WTC11 (cell line): ENCODE data around the gene PRKCB. TPM values are rescaled to one million over a fixed set of nuclear protein-coding genes. Genes with fewer than 3 reads are reported as not detected.

Source experiments
- ATAC-seq: fragments of 200-7000 bp; cut with Tn5 transposase; 2 replicates; pipeline ENCODE4 v1.10.0; 2021; ENCODE audit warnings: mild to moderate bottlenecking, moderate library complexity
- CTCF ChIA-PET: fragments of 300-600 bp; sonication (Branson Sonifier 250); formaldehyde crosslinking; loops from one replicate; lab custom pipeline; 2021; ENCODE audit warnings: antibody characterized with exemption; lab: Charles Lee
- POLR2A ChIA-PET: fragments of 350-600 bp; sonication (Branson Sonifier 250); formaldehyde crosslinking; loops from one replicate; lab custom pipeline; 2021; ENCODE audit warnings: antibody characterized with exemption; lab: Charles Lee
- DNase-seq: peaks from one replicate; pipeline ENCODE4 v3.0.0; 2021; ENCODE audit warnings: low spot score
- H3K27ac Mint-ChIP-seq: 2 replicates; pipeline ENCODE4 v1.8.0; 2021; ENCODE audit warnings: mixed read lengths
- H3K27me3 Mint-ChIP-seq: 2 replicates; pipeline ENCODE4 v1.8.0; 2021; ENCODE audit warnings: low read depth, mild to moderate bottlenecking, moderate library complexity, mixed read lengths
- H3K36me3 Mint-ChIP-seq: 2 replicates; pipeline ENCODE4 v1.8.0; 2021; ENCODE audit warnings: mixed read lengths
- H3K4me1 Mint-ChIP-seq: 2 replicates; pipeline ENCODE4 v1.8.0; 2022; ENCODE audit warnings: mixed read lengths
- H3K4me3 Mint-ChIP-seq: 2 replicates; pipeline ENCODE4 v1.8.0; 2021; ENCODE audit warnings: mild to moderate bottlenecking, moderate library complexity, mixed read lengths
- H3K9me3 Mint-ChIP-seq: 2 replicates; pipeline ENCODE4 v1.8.0; 2021; ENCODE audit warnings: mixed read lengths
- ATF1 ChIP-seq: sonication (generic); formaldehyde crosslinking; IDR thresholded peaks from 2 replicates; pipeline ENCODE4 v1.8.1; 2023; ENCODE audit warnings: mild to moderate bottlenecking, moderate library complexity, missing genetic modification reagents
- ELF4 ChIP-seq: sonication (generic); formaldehyde crosslinking; IDR thresholded peaks from 2 replicates; pipeline ENCODE4 v1.8.1; 2022; ENCODE audit warnings: low read depth, mild to moderate bottlenecking, moderate library complexity, missing genetic modification reagents
- FOXK1 ChIP-seq: sonication (generic); formaldehyde crosslinking; IDR thresholded peaks from 2 replicates; pipeline ENCODE4 v1.8.0; 2022; ENCODE audit warnings: mild to moderate bottlenecking, moderate library complexity, missing genetic modification reagents
- FOXP1 ChIP-seq: sonication (generic); formaldehyde crosslinking; IDR thresholded peaks from 2 replicates; pipeline ENCODE4 v1.8.0; 2022; ENCODE audit warnings: missing genetic modification reagents, mild to moderate bottlenecking, moderate library complexity, borderline replicate concordance
- GRHL2 ChIP-seq: fragments of 250-450 bp; sonication (Bioruptor Pico); IDR thresholded peaks from 2 replicates; pipeline ENCODE4 v1.8.0; 2022; ENCODE audit warnings: mild to moderate bottlenecking, moderate library complexity; ENCODE audit not compliant: insufficient replicate concordance, severe bottlenecking
- GTF2I ChIP-seq: fragments of 250-450 bp; sonication (Bioruptor Pico); conservative IDR thresholded peaks from 2 replicates; pipeline ENCODE4 v1.4.0; 2021; ENCODE audit warnings: mild to moderate bottlenecking
- HMGA2 ChIP-seq: fragments of 250-450 bp; sonication (Bioruptor Pico); IDR thresholded peaks from 2 replicates; pipeline ENCODE4 v1.4.0; 2021; ENCODE audit warnings: mild to moderate bottlenecking, moderate library complexity
- JAZF1 ChIP-seq: fragments of 250-450 bp; sonication (Bioruptor Pico); IDR thresholded peaks from 2 replicates; pipeline ENCODE4 v1.9.0; 2021; ENCODE audit warnings: moderate library complexity, mild to moderate bottlenecking, inconsistent platforms
- JUN ChIP-seq: sonication (generic); formaldehyde crosslinking; IDR thresholded peaks from 2 replicates; pipeline ENCODE4 v1.8.0; 2023; ENCODE audit warnings: mild to moderate bottlenecking, missing genetic modification reagents
- KAT7 ChIP-seq: sonication (generic); formaldehyde crosslinking; IDR thresholded peaks from 2 replicates; pipeline ENCODE4 v1.8.1; 2023; ENCODE audit warnings: missing genetic modification reagents, mild to moderate bottlenecking, borderline replicate concordance
- MYBL2 ChIP-seq: sonication (generic); formaldehyde crosslinking; IDR thresholded peaks from 2 replicates; pipeline ENCODE4 v1.8.1; 2023; ENCODE audit warnings: mild to moderate bottlenecking, moderate library complexity, missing genetic modification reagents
- RELA ChIP-seq: sonication (generic); formaldehyde crosslinking; IDR thresholded peaks from 2 replicates; pipeline ENCODE4 v1.8.1; 2022; ENCODE audit warnings: missing genetic modification reagents, mild to moderate bottlenecking, borderline replicate concordance
- SP1 ChIP-seq: sonication (generic); formaldehyde crosslinking; conservative IDR thresholded peaks from 2 replicates; pipeline ENCODE4 v1.8.1; 2022; ENCODE audit warnings: missing genetic modification reagents
- TEAD4 ChIP-seq: sonication (generic); formaldehyde crosslinking; IDR thresholded peaks from 2 replicates; pipeline ENCODE4 v1.8.0; 2022; ENCODE audit warnings: mild to moderate bottlenecking, missing genetic modification reagents
- ZNF671 ChIP-seq: fragments of 250-450 bp; sonication (Bioruptor Pico); IDR thresholded peaks from 2 replicates; pipeline ENCODE4 v1.8.0; 2021; ENCODE audit warnings: mild to moderate bottlenecking
- total RNA-seq: library from RNA; stranded (reverse); gene quantifications from 3 replicates; pipeline ENCODE4 v1.2.3, GENCODE V29; 2021
- TF ChIP-seq, protein P1 (sequence below): sonication (generic); formaldehyde crosslinking; IDR thresholded peaks from 2 replicates; pipeline ENCODE4 v1.8.0; 2023; ENCODE audit warnings: missing genetic modification reagents, mild to moderate bottlenecking, borderline replicate concordance
- TF ChIP-seq, protein P2 (sequence below): fragments of 250-450 bp; sonication (Bioruptor Pico); IDR thresholded peaks from 2 replicates; pipeline ENCODE4 v1.9.0; 2021; ENCODE audit warnings: mild to moderate bottlenecking
- TF ChIP-seq, protein P3 (sequence below): sonication (generic); formaldehyde crosslinking; IDR thresholded peaks from 2 replicates; pipeline ENCODE4 v1.8.0; 2022; ENCODE audit warnings: missing genetic modification reagents
- TF ChIP-seq, protein P4 (sequence below): sonication (generic); formaldehyde crosslinking; IDR thresholded peaks from 2 replicates; pipeline ENCODE4 v1.8.1; 2022; ENCODE audit warnings: mild to moderate bottlenecking, missing genetic modification reagents, moderate library complexity, borderline replicate concordance
- TF ChIP-seq, protein P5 (sequence below): sonication (generic); formaldehyde crosslinking; IDR thresholded peaks from 2 replicates; pipeline ENCODE4 v1.8.1; 2023; ENCODE audit warnings: mild to moderate bottlenecking, missing genetic modification reagents

PRKCB gene
- total RNA-seq, 1 experiment from 2014 or later: 6.9 TPM

DNA sequence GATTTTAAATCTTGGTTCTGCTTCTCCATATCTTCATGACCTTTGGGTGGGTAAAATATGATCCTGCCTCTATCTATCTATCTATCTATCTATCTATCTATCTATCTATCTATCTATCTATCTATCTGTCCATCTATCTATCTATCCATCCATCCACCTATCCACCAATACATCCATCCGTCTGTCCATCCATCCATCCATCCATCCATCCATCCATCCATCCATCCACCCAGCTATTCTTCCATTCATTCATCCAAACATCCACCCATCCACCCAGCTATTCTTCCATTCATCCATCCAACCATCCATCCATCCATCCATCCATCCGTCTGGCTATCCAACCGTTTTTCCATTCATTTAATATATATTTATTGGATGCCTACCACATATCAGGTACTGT lies 11.5 kb downstream of the PRKCB start (continued):
- TF ChIP-seq, protein P1, sequence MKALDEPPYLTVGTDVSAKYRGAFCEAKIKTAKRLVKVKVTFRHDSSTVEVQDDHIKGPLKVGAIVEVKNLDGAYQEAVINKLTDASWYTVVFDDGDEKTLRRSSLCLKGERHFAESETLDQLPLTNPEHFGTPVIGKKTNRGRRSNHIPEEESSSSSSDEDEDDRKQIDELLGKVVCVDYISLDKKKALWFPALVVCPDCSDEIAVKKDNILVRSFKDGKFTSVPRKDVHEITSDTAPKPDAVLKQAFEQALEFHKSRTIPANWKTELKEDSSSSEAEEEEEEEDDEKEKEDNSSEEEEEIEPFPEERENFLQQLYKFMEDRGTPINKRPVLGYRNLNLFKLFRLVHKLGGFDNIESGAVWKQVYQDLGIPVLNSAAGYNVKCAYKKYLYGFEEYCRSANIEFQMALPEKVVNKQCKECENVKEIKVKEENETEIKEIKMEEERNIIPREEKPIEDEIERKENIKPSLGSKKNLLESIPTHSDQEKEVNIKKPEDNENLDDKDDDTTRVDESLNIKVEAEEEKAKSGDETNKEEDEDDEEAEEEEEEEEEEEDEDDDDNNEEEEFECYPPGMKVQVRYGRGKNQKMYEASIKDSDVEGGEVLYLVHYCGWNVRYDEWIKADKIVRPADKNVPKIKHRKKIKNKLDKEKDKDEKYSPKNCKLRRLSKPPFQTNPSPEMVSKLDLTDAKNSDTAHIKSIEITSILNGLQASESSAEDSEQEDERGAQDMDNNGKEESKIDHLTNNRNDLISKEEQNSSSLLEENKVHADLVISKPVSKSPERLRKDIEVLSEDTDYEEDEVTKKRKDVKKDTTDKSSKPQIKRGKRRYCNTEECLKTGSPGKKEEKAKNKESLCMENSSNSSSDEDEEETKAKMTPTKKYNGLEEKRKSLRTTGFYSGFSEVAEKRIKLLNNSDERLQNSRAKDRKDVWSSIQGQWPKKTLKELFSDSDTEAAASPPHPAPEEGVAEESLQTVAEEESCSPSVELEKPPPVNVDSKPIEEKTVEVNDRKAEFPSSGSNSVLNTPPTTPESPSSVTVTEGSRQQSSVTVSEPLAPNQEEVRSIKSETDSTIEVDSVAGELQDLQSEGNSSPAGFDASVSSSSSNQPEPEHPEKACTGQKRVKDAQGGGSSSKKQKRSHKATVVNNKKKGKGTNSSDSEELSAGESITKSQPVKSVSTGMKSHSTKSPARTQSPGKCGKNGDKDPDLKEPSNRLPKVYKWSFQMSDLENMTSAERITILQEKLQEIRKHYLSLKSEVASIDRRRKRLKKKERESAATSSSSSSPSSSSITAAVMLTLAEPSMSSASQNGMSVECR (CRISPR knock-in tag): no peak
- TF ChIP-seq SP1: no peak

DNA sequence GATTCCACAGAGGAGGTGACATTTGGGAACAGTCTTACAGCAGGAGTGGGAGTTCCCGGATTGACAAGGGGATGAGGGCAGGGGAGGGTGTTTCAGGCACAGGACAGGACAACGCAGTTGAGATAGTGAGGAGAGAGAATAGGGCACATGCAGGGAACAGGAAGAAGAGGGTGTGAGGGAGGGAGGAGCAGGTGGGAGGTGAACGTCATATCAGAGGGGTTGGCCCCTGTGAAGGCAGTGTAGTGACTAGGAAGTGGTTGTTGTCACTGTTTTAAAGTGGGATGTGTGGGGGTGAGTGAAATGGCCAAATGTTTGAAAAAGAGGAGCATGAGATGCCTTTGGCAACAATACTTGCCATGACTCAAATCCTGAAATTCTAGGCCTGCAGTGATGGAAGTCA lies 12.2 kb downstream of the PRKCB start:
- ChIA-PET POLR2A (no interaction called here), CTCF (interaction anchor here (1.1 kb wide), 1 partner anchor 162 kb away, joined by 3 read pairs; no protein-coding TSS in a partner anchor)
- Mint-ChIP-seq H3K27ac (no peak overlapping the region), H3K36me3 (no peaks in the 10 kb centered on the region), H3K9me3 (no peaks in the 10 kb centered on the region), H3K4me1 (no peaks in the 10 kb centered on the region), H3K27me3 (peaks cover 56% of the 10 kb centered on the region), H3K4me3 (no peak overlapping the region)
- ATAC-seq: no peak
- no peak for DNase-seq
- no peak for TF ChIP-seq RELA
- TF ChIP-seq, protein P2, sequence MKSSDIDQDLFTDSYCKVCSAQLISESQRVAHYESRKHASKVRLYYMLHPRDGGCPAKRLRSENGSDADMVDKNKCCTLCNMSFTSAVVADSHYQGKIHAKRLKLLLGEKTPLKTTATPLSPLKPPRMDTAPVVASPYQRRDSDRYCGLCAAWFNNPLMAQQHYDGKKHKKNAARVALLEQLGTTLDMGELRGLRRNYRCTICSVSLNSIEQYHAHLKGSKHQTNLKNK (CRISPR knock-in tag): no peak
- TF ChIP-seq JUN: no peak
- TF ChIP-seq, protein P3, sequence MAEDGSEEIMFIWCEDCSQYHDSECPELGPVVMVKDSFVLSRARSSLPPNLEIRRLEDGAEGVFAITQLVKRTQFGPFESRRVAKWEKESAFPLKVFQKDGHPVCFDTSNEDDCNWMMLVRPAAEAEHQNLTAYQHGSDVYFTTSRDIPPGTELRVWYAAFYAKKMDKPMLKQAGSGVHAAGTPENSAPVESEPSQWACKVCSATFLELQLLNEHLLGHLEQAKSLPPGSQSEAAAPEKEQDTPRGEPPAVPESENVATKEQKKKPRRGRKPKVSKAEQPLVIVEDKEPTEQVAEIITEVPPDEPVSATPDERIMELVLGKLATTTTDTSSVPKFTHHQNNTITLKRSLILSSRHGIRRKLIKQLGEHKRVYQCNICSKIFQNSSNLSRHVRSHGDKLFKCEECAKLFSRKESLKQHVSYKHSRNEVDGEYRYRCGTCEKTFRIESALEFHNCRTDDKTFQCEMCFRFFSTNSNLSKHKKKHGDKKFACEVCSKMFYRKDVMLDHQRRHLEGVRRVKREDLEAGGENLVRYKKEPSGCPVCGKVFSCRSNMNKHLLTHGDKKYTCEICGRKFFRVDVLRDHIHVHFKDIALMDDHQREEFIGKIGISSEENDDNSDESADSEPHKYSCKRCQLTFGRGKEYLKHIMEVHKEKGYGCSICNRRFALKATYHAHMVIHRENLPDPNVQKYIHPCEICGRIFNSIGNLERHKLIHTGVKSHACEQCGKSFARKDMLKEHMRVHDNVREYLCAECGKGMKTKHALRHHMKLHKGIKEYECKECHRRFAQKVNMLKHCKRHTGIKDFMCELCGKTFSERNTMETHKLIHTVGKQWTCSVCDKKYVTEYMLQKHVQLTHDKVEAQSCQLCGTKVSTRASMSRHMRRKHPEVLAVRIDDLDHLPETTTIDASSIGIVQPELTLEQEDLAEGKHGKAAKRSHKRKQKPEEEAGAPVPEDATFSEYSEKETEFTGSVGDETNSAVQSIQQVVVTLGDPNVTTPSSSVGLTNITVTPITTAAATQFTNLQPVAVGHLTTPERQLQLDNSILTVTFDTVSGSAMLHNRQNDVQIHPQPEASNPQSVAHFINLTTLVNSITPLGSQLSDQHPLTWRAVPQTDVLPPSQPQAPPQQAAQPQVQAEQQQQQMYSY (CRISPR knock-in tag): no peak
- TF ChIP-seq, protein P4, sequence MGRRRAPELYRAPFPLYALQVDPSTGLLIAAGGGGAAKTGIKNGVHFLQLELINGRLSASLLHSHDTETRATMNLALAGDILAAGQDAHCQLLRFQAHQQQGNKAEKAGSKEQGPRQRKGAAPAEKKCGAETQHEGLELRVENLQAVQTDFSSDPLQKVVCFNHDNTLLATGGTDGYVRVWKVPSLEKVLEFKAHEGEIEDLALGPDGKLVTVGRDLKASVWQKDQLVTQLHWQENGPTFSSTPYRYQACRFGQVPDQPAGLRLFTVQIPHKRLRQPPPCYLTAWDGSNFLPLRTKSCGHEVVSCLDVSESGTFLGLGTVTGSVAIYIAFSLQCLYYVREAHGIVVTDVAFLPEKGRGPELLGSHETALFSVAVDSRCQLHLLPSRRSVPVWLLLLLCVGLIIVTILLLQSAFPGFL (CRISPR knock-in tag): no peak
- no peak for TF ChIP-seq GTF2I (CRISPR knock-in tag)
- no peak for TF ChIP-seq MYBL2
- TF ChIP-seq ZNF671: no peak
- no peak for TF ChIP-seq ELF4
- TF ChIP-seq JAZF1 (CRISPR knock-in tag): no peak
- no peak for TF ChIP-seq HMGA2 (CRISPR knock-in tag)
- TF ChIP-seq KAT7 (CRISPR knock-in tag): no peak
- TF ChIP-seq TEAD4 (CRISPR knock-in tag): no peak
- TF ChIP-seq FOXP1: no peak
- TF ChIP-seq ATF1 (CRISPR knock-in tag): no peak
- no peak for TF ChIP-seq FOXK1 (CRISPR knock-in tag)
- TF ChIP-seq, protein P5, sequence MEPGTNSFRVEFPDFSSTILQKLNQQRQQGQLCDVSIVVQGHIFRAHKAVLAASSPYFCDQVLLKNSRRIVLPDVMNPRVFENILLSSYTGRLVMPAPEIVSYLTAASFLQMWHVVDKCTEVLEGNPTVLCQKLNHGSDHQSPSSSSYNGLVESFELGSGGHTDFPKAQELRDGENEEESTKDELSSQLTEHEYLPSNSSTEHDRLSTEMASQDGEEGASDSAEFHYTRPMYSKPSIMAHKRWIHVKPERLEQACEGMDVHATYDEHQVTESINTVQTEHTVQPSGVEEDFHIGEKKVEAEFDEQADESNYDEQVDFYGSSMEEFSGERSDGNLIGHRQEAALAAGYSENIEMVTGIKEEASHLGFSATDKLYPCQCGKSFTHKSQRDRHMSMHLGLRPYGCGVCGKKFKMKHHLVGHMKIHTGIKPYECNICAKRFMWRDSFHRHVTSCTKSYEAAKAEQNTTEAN (CRISPR knock-in tag): no peak
- TF ChIP-seq GRHL2: no peak
